ENCODE data around the gene RGS9. TPM values are rescaled to one million over a fixed set of nuclear protein-coding genes. Genes with fewer than 3 reads are reported as not detected.

Gene RGS9
- total RNA-seq, 1 experiment from 2014 or later: 8.6 TPM

- Histone ChIP-seq H3K27me3 (ENCODE audit: insufficient read depth, low read length) (no peaks in the 10 kb centered on the region), H3K4me3 (replicated peaks in 1 of 2; ENCODE audit: low read depth in 1 of 2, low read length in 2 of 2) (no peak overlapping the region), H3K9me2 (ENCODE audit: insufficient read depth) (no peaks in the 10 kb centered on the region), H3K4me2 (ENCODE audit: low read length) (no peak overlapping the region), H4K20me1 (ENCODE audit: insufficient read depth) (no peaks in the 10 kb centered on the region), H2AFZ (ENCODE audit: low read depth, low read length, poor library complexity, severe bottlenecking) (no peak overlapping the region), H3K9ac (ENCODE audit: low read length) (no peak overlapping the region), H3K27ac (ENCODE audit: low read depth, low read length) (no peak overlapping the region), H3K4me1 (ENCODE audit: control insufficient read depth in 1 of 2, insufficient read depth in 2 of 2, low read length in 2 of 2) (peaks cover 0 to 2% of the 10 kb centered on the region in 2 experiments; a peak in 1 of 4 replicates), H3K9me3 (ENCODE audit: control insufficient read depth in 1 of 2, insufficient read depth in 1 of 2, low read depth in 1 of 2, low read length in 2 of 2) (no peaks in the 10 kb centered on the region), H3K36me3 (ENCODE audit: control insufficient read depth in 1 of 2, insufficient read depth in 2 of 2, low read length in 2 of 2) (no peaks in the 10 kb centered on the region), H3K79me2 (ENCODE audit: insufficient read depth, low read length) (no peaks in the 10 kb centered on the region)
- POLR2A ChIA-PET: no interaction called here
- CTCF ChIA-PET: no interaction called here
- intact Hi-C loops (cut with micrococcal nuclease): no loop called here
- RAD21 ChIA-PET (ENCODE audit: low non-redundant PET in 1 of 2, low total read pairs in 2 of 2, uncharacterized antibody in 2 of 2, unreplicated experiment in 2 of 2): no interaction called here
- BruUV-seq (replicated peaks): no TSS peak
- no peak for ATAC-seq
- TF ChIP-seq YY1 (IDR thresholded peaks at IDR 0.05; ENCODE audit: extremely low read depth, insufficient replicate concordance, low read depth, low read length): no peak
- no peak for TF ChIP-seq ZFX (IDR thresholded peaks at IDR 0.05)
- no peak for TF ChIP-seq EZH2 (IDR thresholded peaks at IDR 0.05)
- TF ChIP-seq ZNF274 (IDR thresholded peaks at IDR 0.05; ENCODE audit: low read depth, low read length): no peak
- TF ChIP-seq RAD21 (IDR thresholded peaks at IDR 0.05; ENCODE audit: low read depth): no peak
- no peak for TF ChIP-seq MAX (IDR thresholded peaks at IDR 0.05)
- no peak for TF ChIP-seq TCF7L2 (IDR thresholded peaks at IDR 0.05; ENCODE audit: borderline replicate concordance, extremely low read depth, insufficient read depth, insufficient read length)
- TF ChIP-seq CTCF (IDR thresholded peaks at IDR 0.05 in 2 of 3, conservative IDR thresholded peaks at IDR 0.05 in 1 of 3; ENCODE audit: borderline replicate concordance in 1 of 3, insufficient read depth in 1 of 3, low read depth in 2 of 3, low read length in 2 of 3): no peak
- no peak for TF ChIP-seq POLR2AphosphoS5 (IDR thresholded peaks at IDR 0.05; ENCODE audit: low read depth, low read length)
- no peak for TF ChIP-seq POLR2A (IDR thresholded peaks at IDR 0.05; ENCODE audit: borderline replicate concordance, extremely low read depth, insufficient read depth, insufficient read length)
- TF ChIP-seq ELF1 (IDR thresholded peaks at IDR 0.05; ENCODE audit: borderline replicate concordance, low read depth): no peak
- TF ChIP-seq SIN3A (IDR thresholded peaks at IDR 0.05; ENCODE audit: low read depth): no peak
- TF ChIP-seq REST (IDR thresholded peaks at IDR 0.05; ENCODE audit: low read depth): no peak
- no peak for TF ChIP-seq SRF (IDR thresholded peaks at IDR 0.05; ENCODE audit: low read depth)
- TF ChIP-seq ZBTB33 (IDR thresholded peaks at IDR 0.05; ENCODE audit: extremely low read depth, insufficient replicate concordance, low read length): no peak
- no peak for TF ChIP-seq EZH2phosphoT487 (IDR thresholded peaks at IDR 0.05; ENCODE audit: borderline replicate concordance)
- TF ChIP-seq ATF3 (IDR thresholded peaks at IDR 0.05): no peak
- TF ChIP-seq CEBPB (IDR thresholded peaks at IDR 0.05; ENCODE audit: low read depth): no peak
- TF ChIP-seq CBX3 (IDR thresholded peaks at IDR 0.05; ENCODE audit: low read depth): no peak
- TF ChIP-seq FOSL1 (IDR thresholded peaks at IDR 0.05; ENCODE audit: low read depth): no peak
- DNase-seq (ENCODE audit: low read depth, low spot score): no peak
Measured at GRCh38 chr17:65249774-65250173, 112.6 kb downstream of the RGS9 start.
